WTC11 (cell line): Measurements from ENCODE around the gene BLOC1S1.

ENCODE experiments used
- CTCF ChIP-seq: fragments of 200-600 bp; IDR thresholded peaks from 2 replicates; pipeline ENCODE4 v1.8.0; 2022; ENCODE audit warnings: antibody characterized with exemption
- ESRRA ChIP-seq: sonication (generic); formaldehyde crosslinking; IDR thresholded peaks from 2 replicates; pipeline ENCODE4 v1.8.1; 2022; ENCODE audit warnings: mild to moderate bottlenecking, missing genetic modification reagents, borderline replicate concordance
- ZNF423 ChIP-seq: fragments of 250-450 bp; sonication (Bioruptor Pico); IDR thresholded peaks from 2 replicates; pipeline ENCODE4 v2.1.2; 2022; ENCODE audit warnings: mild to moderate bottlenecking, moderate library complexity

- TF ChIP-seq ESRRA (no peak), ZNF423 (no peak), CTCF (no peak)
Measured at GRCh38 chr12:55719371-55719770, 3.5 kb downstream of the BLOC1S1 start.
